ENCODE measurements around the gene WNT7A.

Gene WNT7A

DNA sequence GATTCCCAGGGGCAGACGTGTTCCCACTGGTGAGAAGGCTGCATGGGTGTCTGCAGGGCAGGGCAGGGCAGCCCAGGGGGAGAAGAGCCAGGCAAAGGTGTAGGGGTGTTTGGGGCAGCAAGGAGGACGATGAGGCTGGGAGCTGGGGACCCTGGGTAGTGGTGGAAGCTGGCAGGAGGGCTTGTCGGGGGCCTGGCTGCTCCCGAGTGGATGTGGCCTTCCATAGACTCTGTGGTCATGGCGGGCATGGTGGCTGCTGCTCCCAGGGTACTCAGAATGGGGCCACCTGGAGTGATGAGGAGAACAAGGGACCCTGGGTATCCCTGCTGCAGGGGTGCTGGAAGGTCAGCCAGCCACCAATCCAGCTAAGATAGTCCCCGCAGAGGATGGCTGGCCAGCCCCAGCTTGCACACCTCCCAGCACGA lies 107.5 kb downstream of the WNT7A start:
- ATAC-seq (replicated peaks) (no peak), DNase-seq (no peak)
- H3K36me3 Mint-ChIP-seq = no peaks in the 10 kb centered on the region
- H3K27ac Mint-ChIP-seq = no peak overlapping the region
- no peaks in the 10 kb centered on the region for H3K9me3 Mint-ChIP-seq
- H3K4me3 Mint-ChIP-seq = no peak overlapping the region
- H3K27me3 Mint-ChIP-seq = peaks cover 13 to 16% of the 10 kb centered on the region in 2 donors
- H3K4me1 Mint-ChIP-seq = no peaks in the 10 kb centered on the region

DNA sequence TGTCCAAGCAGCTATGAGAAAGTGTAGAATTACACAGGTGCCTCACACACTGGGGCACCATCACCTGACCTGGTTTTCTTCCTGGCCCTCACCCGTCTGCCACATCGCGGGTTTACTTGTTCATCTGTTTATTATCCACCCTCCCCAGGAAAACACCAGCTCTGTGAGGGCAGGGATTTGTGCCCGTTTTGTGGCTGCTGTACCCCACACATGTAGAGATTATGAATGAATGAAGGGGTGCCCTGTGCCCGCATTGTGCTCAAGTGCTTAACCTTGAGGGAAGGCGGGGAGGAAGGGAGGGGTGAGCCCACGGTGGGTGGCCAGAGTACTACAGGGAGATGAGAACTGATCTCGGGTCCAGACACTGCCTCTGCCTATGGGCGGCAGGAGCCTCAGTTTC lies 108.4 kb downstream of the WNT7A start:
- no peaks in the 10 kb centered on the region for H3K4me1 Mint-ChIP-seq
- no peak overlapping the region for H3K4me3 Mint-ChIP-seq
- peaks cover 0 to 4% of the 10 kb centered on the region in 2 donors for H3K9me3 Mint-ChIP-seq
- H3K27me3 Mint-ChIP-seq = peaks cover 13 to 16% of the 10 kb centered on the region in 2 donors
- H3K36me3 Mint-ChIP-seq = no peaks in the 10 kb centered on the region
- ATAC-seq (replicated peaks) (no peak), DNase-seq (no peak)
- H3K27ac Mint-ChIP-seq = no peak overlapping the region

DNA sequence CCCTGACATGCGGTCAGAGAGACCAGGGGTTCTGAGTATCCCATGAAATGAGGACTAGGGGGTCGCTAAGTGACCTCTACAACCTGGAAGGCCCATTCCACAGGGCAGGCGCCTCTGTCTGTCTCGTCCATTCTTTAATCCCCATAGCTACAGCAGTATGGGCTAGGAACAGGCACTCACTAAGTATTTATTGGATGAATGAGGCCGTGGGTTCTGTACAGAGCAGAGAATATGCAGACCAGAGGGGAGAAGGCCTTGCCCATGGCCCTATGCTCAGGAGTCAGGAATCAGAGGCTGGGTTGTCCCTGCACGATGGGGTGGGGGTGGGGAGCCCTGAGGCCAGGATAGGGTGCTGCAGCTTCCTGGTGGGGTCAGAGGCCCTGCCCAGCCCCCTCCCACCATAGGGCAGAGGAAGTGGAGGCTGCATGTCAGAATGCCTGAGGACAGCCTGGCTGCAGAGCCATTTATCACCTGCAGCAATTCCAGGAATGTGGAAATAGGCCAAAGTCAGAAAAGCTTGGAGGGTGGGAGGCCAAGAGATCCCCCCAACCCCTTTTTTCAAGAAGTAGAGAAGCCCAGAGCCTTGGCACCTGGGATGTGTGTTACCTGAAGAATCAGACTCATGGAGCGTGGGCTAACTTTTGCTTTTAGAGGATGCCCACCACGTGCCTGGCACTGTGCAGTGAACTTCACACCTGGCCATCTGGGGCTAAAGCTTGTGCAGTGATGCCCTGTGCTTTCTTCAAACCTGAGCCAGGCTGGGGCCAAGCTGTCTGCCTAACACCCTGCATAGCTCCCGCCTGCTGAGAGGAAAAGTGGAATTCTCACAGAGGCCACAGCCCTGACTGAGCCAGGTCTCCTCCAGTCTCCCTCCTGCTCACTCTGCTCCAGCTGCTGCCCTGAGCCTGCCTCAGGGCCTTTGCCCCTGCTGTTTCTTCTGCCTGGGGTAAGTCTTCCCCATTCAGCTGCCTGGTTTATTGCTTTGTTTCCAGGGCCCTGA lies 109.4 kb downstream of the WNT7A start:
- H3K9me3 Mint-ChIP-seq = peaks cover 0 to 4% of the 10 kb centered on the region in 2 donors
- no peak for DNase-seq
- no peaks in the 10 kb centered on the region for H3K36me3 Mint-ChIP-seq
- H3K4me1 Mint-ChIP-seq = no peaks in the 10 kb centered on the region
- no peak overlapping the region for H3K27ac Mint-ChIP-seq
- ATAC-seq (replicated peaks) = no peak
- no peak overlapping the region for H3K4me3 Mint-ChIP-seq
- H3K27me3 Mint-ChIP-seq = peaks cover 13 to 16% of the 10 kb centered on the region in 2 donors

DNA sequence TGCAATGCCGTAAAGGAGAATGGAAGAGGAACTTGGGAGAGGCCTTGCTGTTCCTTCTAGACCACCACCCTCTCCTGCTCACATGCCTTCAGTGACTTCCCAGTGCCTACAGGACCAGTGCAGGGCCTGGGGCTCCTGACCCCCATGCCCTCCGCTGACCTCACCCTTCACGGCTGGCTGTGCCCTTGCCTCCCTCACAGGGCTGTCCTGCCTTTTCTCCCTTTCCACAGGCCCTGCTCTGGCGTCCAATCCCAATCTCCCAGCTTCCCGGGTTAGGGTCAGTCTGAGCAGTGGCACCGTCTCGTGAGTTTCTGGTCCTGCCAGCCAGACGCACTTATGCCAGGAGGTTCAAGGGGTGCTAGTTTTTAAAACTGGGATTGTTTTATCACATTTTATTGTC lies 110.4 kb downstream of the WNT7A start:
- Mint-ChIP-seq H3K9me3 (peaks cover 0 to 4% of the 10 kb centered on the region in 2 donors), H3K36me3 (no peaks in the 10 kb centered on the region), H3K27ac (no peak overlapping the region), H3K27me3 (peaks cover 13 to 16% of the 10 kb centered on the region in 2 donors), H3K4me1 (no peaks in the 10 kb centered on the region), H3K4me3 (no peak overlapping the region)
- no peak for ATAC-seq (replicated peaks)
- no peak for DNase-seq

DNA sequence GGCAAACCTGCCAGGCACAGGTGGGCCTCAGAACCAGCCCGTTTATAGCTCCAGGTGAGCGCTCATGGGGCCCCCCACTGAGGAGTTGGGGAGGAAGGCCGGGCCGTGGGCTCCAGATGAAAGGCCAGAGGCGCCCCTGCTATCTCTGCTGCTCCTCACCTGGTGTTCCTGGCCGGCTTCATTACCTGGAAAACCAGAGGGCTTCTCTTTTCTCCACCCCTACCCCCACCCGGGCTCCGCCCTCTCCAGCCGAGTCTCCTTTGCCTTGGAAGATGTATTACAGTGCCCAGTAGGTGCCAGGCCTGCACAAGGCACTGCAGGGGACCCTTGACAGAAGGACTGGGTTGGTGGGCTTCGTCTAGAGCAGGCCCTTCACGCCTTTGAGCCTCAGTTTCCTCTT lies 111.4 kb downstream of the WNT7A start:
- no peak for DNase-seq
- peaks cover 0 to 4% of the 10 kb centered on the region in 2 donors for H3K9me3 Mint-ChIP-seq
- H3K4me3 Mint-ChIP-seq = no peak overlapping the region
- H3K27ac Mint-ChIP-seq = no peak overlapping the region
- H3K27me3 Mint-ChIP-seq = peaks cover 9 to 13% of the 10 kb centered on the region in 2 donors
- H3K4me1 Mint-ChIP-seq = no peaks in the 10 kb centered on the region
- no peak for ATAC-seq (replicated peaks)
- H3K36me3 Mint-ChIP-seq = no peaks in the 10 kb centered on the region

DNA sequence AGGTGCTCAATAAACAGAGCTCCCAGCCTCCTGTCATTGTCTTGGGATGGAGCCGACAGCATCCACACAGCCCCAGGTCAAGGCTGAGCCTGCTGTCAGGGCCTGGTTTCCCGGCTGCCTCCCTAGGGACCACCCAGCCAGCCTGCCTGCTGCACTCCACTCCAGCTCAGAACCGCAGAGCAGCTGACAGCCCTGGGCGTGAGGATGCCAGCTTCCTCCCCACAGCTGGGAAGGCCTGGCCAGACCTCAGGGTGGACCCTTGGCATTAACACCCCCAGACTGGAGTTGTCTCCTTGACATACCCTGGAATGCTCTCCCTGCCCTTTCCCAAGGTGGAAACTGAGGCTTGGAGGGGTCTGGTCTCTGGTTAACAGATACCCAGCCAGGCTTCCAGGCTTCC lies 112.0 kb downstream of the WNT7A start:
- Mint-ChIP-seq H3K4me3 (no peak overlapping the region), H3K27ac (no peak overlapping the region), H3K4me1 (no peaks in the 10 kb centered on the region), H3K36me3 (no peaks in the 10 kb centered on the region), H3K9me3 (peaks cover 2 to 4% of the 10 kb centered on the region in 2 donors), H3K27me3 (peaks cover 8 to 13% of the 10 kb centered on the region in 2 donors)
- peak in 1 of 2 donors; percentile 23 for ATAC-seq (replicated peaks)
- DNase-seq = no peak

DNA sequence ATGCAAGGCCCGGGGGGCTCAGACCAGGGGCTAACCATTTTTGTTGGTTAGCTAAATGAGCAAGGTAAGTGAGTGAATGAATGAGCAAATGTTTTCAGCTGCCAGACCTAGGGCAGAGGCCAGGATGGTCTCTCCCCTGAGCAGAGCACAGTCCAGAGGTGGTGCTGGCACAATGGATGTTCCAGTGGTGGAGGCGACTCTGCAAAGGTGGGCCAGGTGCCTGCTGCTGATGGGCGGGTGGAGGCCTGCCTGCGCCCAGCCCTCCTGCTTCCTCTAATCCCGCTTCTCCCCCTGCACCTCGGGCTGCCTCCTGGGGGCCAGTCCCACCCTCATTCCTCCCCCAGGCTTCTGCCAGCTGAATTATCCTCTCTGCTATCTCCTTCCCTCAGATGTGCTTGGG lies 112.8 kb downstream of the WNT7A start:
- H3K9me3 Mint-ChIP-seq = peaks cover 4% of the 10 kb centered on the region in 2 donors
- no peaks in the 10 kb centered on the region for H3K4me1 Mint-ChIP-seq
- no peaks in the 10 kb centered on the region for H3K36me3 Mint-ChIP-seq
- no peak overlapping the region for H3K4me3 Mint-ChIP-seq
- no peak overlapping the region for H3K27ac Mint-ChIP-seq
- DNase-seq (no peak), ATAC-seq (replicated peaks) (no peak)
- H3K27me3 Mint-ChIP-seq = peaks cover 4 to 9% of the 10 kb centered on the region in 2 donors
